ENCODE results near the gene CRY2. TPM values are rescaled to one million over a fixed set of nuclear protein-coding genes. Genes with fewer than 3 reads are reported as not detected.

Gene CRY2
- total and polyA plus RNA-seq, 2 of the 8 experiments (the other 6 are each of a cell fraction or from before 2014, with no cell fraction given), result 8.0 to 9.4 TPM

GRCh38 chr11:45801723-45802315 is 45.5 kb upstream of the CRY2 start:
- peak in 1 of 2 experiments; percentile 19 for DNase-seq (ENCODE audit: low read depth in 1 of 2, low spot score in 2 of 2)
- Histone ChIP-seq H3K4me3 (ENCODE audit: extremely low read depth in 1 of 4, insufficient read depth in 2 of 4, low read depth in 3 of 4, low read length in 4 of 4) (no peak overlapping the region), H3K27ac (ENCODE audit: low read depth, low read length) (no peak overlapping the region), H3K56ac (replicated peaks; ENCODE audit: insufficient read length, low read depth, low read length) (no peak overlapping the region), H3K9ac (replicated peaks in 1 of 4; ENCODE audit: extremely low read depth in 1 of 4, low read depth in 3 of 4, low read length in 3 of 4) (no peak overlapping the region), H3K9me3 (ENCODE audit: insufficient read depth in 2 of 2, low read depth in 1 of 2, low read length in 1 of 2) (no peaks in the 10 kb centered on the region), H4K20me1 (replicated peaks in 1 of 2; ENCODE audit: control insufficient read depth in 1 of 2, insufficient read depth in 2 of 2, low read length in 2 of 2) (peaks cover 0 to 4% of the 10 kb centered on the region in 2 experiments), H2AK5ac (ENCODE audit: low read depth, low read length) (no peak overlapping the region), H2BK12ac (ENCODE audit: low read depth, low read length) (no peak overlapping the region), H3K14ac (ENCODE audit: insufficient read length) (no peak overlapping the region), H3K79me1 (ENCODE audit: low read depth, low read length) (0 out of 2 replicates have a peak, but pooled peaks cover 6% of the 10 kb centered on the region), H3K27me3 (replicated peaks in 1 of 4; ENCODE audit: control insufficient read depth in 3 of 4, extremely low read depth in 1 of 4, insufficient read depth in 3 of 4, low read length in 3 of 4) (peaks cover 6 to 21% (median 12%) of the 10 kb centered on the region in 4 experiments), H2BK15ac (ENCODE audit: low read length) (peak overlapping the region; percentile 46; the same call in 1 of the 2 replicates), H3K36me3 (ENCODE audit: control insufficient read depth in 2 of 4, insufficient read depth in 4 of 4, low read length in 3 of 4) (no peaks in the 10 kb centered on the region), H3K4ac (replicated peaks; ENCODE audit: insufficient read length, low read depth, low read length) (no peak overlapping the region), H2AFZ (ENCODE audit: low read length) (no peak overlapping the region), H2BK120ac (replicated peaks; ENCODE audit: low read depth, low read length) (no peak overlapping the region), H3K23ac (ENCODE audit: insufficient read length) (no peak overlapping the region), H3K18ac (ENCODE audit: extremely low read depth, low read length) (no peak overlapping the region), H3K23me2 (ENCODE audit: low read depth, low read length) (peaks cover 18% of the 10 kb centered on the region; the same call in 1 of the 2 replicates), H2BK20ac (ENCODE audit: low read length) (no peak overlapping the region), H4K91ac (replicated peaks; ENCODE audit: insufficient read length, low read length) (no peak overlapping the region), H3K79me2 (ENCODE audit: control insufficient read depth in 1 of 2, insufficient read depth in 2 of 2, low read length in 2 of 2) (no peaks in the 10 kb centered on the region), H3K4me1 (replicated peaks in 1 of 4; ENCODE audit: control insufficient read depth in 3 of 4, insufficient read depth in 4 of 4, low read length in 3 of 4) (peaks cover 0 to 9% (median 3%) of the 10 kb centered on the region in 4 experiments; a peak in 3 of 7 replicates), H4K5ac (ENCODE audit: insufficient read length, low read depth, low read length) (no peak overlapping the region), H2BK5ac (ENCODE audit: low read depth, low read length) (no peak overlapping the region), H4K8ac (ENCODE audit: extremely low read depth, insufficient read depth, low read length) (no peak overlapping the region), H3K4me2 (ENCODE audit: insufficient read depth in 1 of 2, low read depth in 2 of 2, low read length in 2 of 2) (no peak overlapping the region)
- POLR2A ChIA-PET (ENCODE audit: partially characterized antibody), result interaction anchor here (0.6 kb wide), 1 partner anchor 328 kb away, joined by 4 read pairs; no protein-coding TSS in a partner anchor
- 91% methylated on average over 2 of the region's 2 CpGs; no CpG with 5 or more reads in 1 of the 2 experiments for WGBS, 2 experiments (ENCODE audit: extremely low coverage in 1 of 2, insufficient coverage in 1 of 2, insufficient read length in 1 of 2, insufficient replicate concordance in 2 of 2, low coverage in 1 of 2, low lambda C conversion rate in 2 of 2, missing lambda C conversion rate in 1 of 2)
- FAIRE-seq, result no peak
- TF ChIP-seq RFX5 (IDR thresholded peaks at IDR 0.05; ENCODE audit: borderline replicate concordance, low read depth, low read length), result no peak
- TF ChIP-seq JUND (IDR thresholded peaks at IDR 0.05; ENCODE audit: low read length), result no peak
- TF ChIP-seq USF2 (IDR thresholded peaks at IDR 0.05; ENCODE audit: low read length), result peak; percentile 56; the same call in 1 of the 2 replicates
- TF ChIP-seq SIX5 (IDR thresholded peaks at IDR 0.05; ENCODE audit: low read depth, low read length), result peak; percentile 45
- CTCF ChIA-PET (ENCODE audit: partially characterized antibody), result no interaction called here

Measured in H1 (cell line).